ENCODE data around the gene CDC42BPA. TPM values are rescaled to one million over a fixed set of nuclear protein-coding genes. Genes with fewer than 3 reads are reported as not detected.

Gene CDC42BPA
- total and polyA plus RNA-seq, 2 of the 13 experiments (the other 11 are each of a cell fraction or from before 2014, with no cell fraction given), result 6.5 to 16.0 TPM

DNA sequence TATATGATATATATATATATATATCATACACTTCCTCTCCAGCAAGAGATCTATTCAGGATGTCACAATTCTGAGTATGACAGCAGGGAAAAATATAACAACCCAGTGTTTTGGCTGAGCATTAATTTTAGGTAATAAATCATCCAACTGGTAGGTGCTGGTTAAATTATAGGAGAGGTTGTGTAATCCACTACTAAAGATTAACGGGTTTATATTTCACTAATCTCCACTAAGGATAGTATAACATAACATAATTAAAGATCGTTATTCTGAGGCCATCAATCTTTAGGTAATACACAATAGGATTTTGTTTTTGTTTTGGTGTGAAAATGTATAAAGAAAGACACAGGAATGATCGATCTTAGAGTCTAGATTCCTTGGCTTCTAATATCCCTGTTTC is 276.0 kb downstream of the CDC42BPA start:
- DNase-seq (ENCODE audit: low spot score) (no peak), ATAC-seq (no peak), FAIRE-seq (no peak)
- H3K9ac ChIP-seq (ENCODE audit: insufficient read depth, low read depth, low read length), result no peak overlapping the region
- H3K4me3 ChIP-seq (replicated peaks in 1 of 3; ENCODE audit: insufficient read depth in 1 of 3, low read depth in 2 of 3, low read length in 3 of 3), result no peak overlapping the region
- no peaks in the 10 kb centered on the region; a peak in 1 of 5 replicates for H3K36me3 ChIP-seq (replicated peaks in 1 of 2; ENCODE audit: control insufficient read depth in 1 of 2, insufficient read depth in 2 of 2, low read length in 2 of 2)
- no peak overlapping the region for H3K27ac ChIP-seq (ENCODE audit: extremely low read length, insufficient read depth, low read length)
- WGBS (ENCODE audit: low lambda C conversion rate), result 96% methylated on average over 3 of the region's 3 CpGs
- H3K79me2 ChIP-seq (ENCODE audit: insufficient read depth, low read length), result no peaks in the 10 kb centered on the region
- H3K9me3 ChIP-seq (ENCODE audit: low read length), result no peaks in the 10 kb centered on the region
- TF ChIP-seq RNF2 (conservative IDR thresholded peaks at IDR 0.05; ENCODE audit: low read depth), result no peak
- no TSS peak for BruUV-seq (replicated peaks)
- no peaks in the 10 kb centered on the region for H3K27me3 ChIP-seq (ENCODE audit: control insufficient read depth in 1 of 2, insufficient read depth in 2 of 2, low read length in 2 of 2)
- intact Hi-C loops (cut with micrococcal nuclease; ENCODE audit: unreplicated experiment) (no loop called here), in situ Hi-C loops (cut with HindIII; ENCODE audit: extremely low pct_ligation_motif_present, low pct_unique_long_range_greater_than_20kb) (no loop called here)
- ChIA-PET POLR2A (no interaction called here), CTCF (ENCODE audit: low intra/inter-chr PET ratio, low total read pairs) (no interaction called here)
- no peak overlapping the region for H2AFZ ChIP-seq (ENCODE audit: low read length)
- H3K4me2 ChIP-seq (ENCODE audit: low read depth, low read length), result no peak overlapping the region
- no peaks in the 10 kb centered on the region for H4K20me1 ChIP-seq (ENCODE audit: insufficient read depth, low read length)
- H3K4me1 ChIP-seq (ENCODE audit: insufficient read depth, low read length), result no peaks in the 10 kb centered on the region

DNA sequence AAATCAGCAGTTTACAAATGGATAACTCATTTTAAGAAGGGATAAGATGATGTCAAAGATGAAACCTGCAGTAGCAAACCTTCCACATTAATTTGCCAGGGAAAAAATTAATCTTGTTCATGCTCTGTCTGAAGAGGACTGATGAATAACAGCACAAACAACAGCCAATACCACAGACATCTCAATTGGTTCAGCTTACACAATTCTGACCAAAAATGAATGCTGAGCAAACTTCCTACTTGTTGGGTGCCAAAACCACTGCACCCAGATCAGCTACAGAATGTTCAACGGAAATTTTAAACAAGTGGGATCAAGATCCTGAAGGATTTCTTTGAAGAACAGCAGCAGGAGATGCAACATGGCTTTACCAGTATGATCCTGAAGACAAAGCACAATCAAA is 279.9 kb downstream of the CDC42BPA start:
- H3K4me2 ChIP-seq (ENCODE audit: low read depth, low read length), result no peak overlapping the region
- H3K79me2 ChIP-seq (ENCODE audit: insufficient read depth, low read length), result no peaks in the 10 kb centered on the region
- 100% methylated on average over 1 of the region's 1 CpG for whole genome bisulfite sequencing (ENCODE audit: low lambda C conversion rate)
- BruUV-seq (replicated peaks), result no TSS peak
- no peak overlapping the region for H3K4me3 ChIP-seq (replicated peaks in 1 of 3; ENCODE audit: insufficient read depth in 1 of 3, low read depth in 2 of 3, low read length in 3 of 3)
- H3K9me3 ChIP-seq (ENCODE audit: low read length), result no peaks in the 10 kb centered on the region
- in situ Hi-C loops (cut with HindIII; ENCODE audit: extremely low pct_ligation_motif_present, low pct_unique_long_range_greater_than_20kb), result no loop called here
- no peaks in the 10 kb centered on the region for H3K4me1 ChIP-seq (ENCODE audit: insufficient read depth, low read length)
- no peak overlapping the region for H2AFZ ChIP-seq (ENCODE audit: low read length)
- TF ChIP-seq CBX1 (IDR thresholded peaks at IDR 0.05; ENCODE audit: low read depth), result no peak
- TF ChIP-seq, protein P1, sequence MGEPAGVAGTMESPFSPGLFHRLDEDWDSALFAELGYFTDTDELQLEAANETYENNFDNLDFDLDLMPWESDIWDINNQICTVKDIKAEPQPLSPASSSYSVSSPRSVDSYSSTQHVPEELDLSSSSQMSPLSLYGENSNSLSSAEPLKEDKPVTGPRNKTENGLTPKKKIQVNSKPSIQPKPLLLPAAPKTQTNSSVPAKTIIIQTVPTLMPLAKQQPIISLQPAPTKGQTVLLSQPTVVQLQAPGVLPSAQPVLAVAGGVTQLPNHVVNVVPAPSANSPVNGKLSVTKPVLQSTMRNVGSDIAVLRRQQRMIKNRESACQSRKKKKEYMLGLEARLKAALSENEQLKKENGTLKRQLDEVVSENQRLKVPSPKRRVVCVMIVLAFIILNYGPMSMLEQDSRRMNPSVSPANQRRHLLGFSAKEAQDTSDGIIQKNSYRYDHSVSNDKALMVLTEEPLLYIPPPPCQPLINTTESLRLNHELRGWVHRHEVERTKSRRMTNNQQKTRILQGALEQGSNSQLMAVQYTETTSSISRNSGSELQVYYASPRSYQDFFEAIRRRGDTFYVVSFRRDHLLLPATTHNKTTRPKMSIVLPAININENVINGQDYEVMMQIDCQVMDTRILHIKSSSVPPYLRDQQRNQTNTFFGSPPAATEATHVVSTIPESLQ (CRISPR knock-in tag; conservative IDR thresholded peaks at IDR 0.05), result no peak
- TF ChIP-seq, protein P2, sequence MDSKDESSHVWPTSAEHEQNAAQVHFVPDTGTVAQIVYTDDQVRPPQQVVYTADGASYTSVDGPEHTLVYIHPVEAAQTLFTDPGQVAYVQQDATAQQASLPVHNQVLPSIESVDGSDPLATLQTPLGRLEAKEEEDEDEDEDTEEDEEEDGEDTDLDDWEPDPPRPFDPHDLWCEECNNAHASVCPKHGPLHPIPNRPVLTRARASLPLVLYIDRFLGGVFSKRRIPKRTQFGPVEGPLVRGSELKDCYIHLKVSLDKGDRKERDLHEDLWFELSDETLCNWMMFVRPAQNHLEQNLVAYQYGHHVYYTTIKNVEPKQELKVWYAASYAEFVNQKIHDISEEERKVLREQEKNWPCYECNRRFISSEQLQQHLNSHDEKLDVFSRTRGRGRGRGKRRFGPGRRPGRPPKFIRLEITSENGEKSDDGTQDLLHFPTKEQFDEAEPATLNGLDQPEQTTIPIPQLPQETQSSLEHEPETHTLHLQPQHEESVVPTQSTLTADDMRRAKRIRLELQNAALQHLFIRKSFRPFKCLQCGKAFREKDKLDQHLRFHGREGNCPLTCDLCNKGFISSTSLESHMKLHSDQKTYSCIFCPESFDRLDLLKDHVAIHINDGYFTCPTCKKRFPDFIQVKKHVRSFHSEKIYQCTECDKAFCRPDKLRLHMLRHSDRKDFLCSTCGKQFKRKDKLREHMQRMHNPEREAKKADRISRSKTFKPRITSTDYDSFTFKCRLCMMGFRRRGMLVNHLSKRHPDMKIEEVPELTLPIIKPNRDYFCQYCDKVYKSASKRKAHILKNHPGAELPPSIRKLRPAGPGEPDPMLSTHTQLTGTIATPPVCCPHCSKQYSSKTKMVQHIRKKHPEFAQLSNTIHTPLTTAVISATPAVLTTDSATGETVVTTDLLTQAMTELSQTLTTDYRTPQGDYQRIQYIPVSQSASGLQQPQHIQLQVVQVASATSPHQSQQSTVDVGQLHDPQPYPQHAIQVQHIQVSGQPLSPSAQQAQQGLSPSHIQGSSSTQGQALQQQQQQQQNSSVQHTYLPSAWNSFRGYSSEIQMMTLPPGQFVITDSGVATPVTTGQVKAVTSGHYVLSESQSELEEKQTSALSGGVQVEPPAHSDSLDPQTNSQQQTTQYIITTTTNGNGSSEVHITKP (CRISPR knock-in tag; IDR thresholded peaks at IDR 0.05; ENCODE audit: low read depth), result no peak
- TF ChIP-seq PHF5A (CRISPR knock-in tag; IDR thresholded peaks at IDR 0.05; ENCODE audit: low read depth, unreplicated experiment), result no peak
- no peak for TF ChIP-seq ZNF83 (CRISPR knock-in tag; IDR thresholded peaks at IDR 0.05; ENCODE audit: borderline replicate concordance)
- no peak for TF ChIP-seq MBD4 (IDR thresholded peaks at IDR 0.05; ENCODE audit: borderline replicate concordance, low read length)
- TF ChIP-seq ZNF20 (CRISPR knock-in tag; IDR thresholded peaks at IDR 0.05), result no peak
- no peak for TF ChIP-seq ZNF570 (CRISPR knock-in tag; IDR thresholded peaks at IDR 0.05; ENCODE audit: borderline replicate concordance)
- no peak for TF ChIP-seq PHF8 (CRISPR knock-in tag; IDR thresholded peaks at IDR 0.05)
- TF ChIP-seq ZNF382 (CRISPR knock-in tag; IDR thresholded peaks at IDR 0.05; ENCODE audit: borderline replicate concordance), result no peak
- TF ChIP-seq ZNF510 (CRISPR knock-in tag; IDR thresholded peaks at IDR 0.05; ENCODE audit: low read depth), result no peak
- FAIRE-seq (no peak), DNase-seq (ENCODE audit: low spot score) (no peak), ATAC-seq (no peak)
- POLR2A ChIA-PET, result no interaction called here
- H4K20me1 ChIP-seq (ENCODE audit: insufficient read depth, low read length), result no peaks in the 10 kb centered on the region
- no peaks in the 10 kb centered on the region for H3K27me3 ChIP-seq (ENCODE audit: control insufficient read depth in 1 of 2, insufficient read depth in 2 of 2, low read length in 2 of 2)
- no peak overlapping the region for H3K9ac ChIP-seq (ENCODE audit: insufficient read depth, low read depth, low read length)
- intact Hi-C loops (cut with micrococcal nuclease; ENCODE audit: unreplicated experiment), result no loop called here
- H3K27ac ChIP-seq (ENCODE audit: extremely low read length, insufficient read depth, low read length), result no peak overlapping the region
- H3K36me3 ChIP-seq (replicated peaks in 1 of 2; ENCODE audit: control insufficient read depth in 1 of 2, insufficient read depth in 2 of 2, low read length in 2 of 2), result no peaks in the 10 kb centered on the region; a peak in 1 of 5 replicates
- CTCF ChIA-PET (ENCODE audit: low intra/inter-chr PET ratio, low total read pairs), result no interaction called here
